Measurements from ENCODE around the gene AFP. TPM values are rescaled to one million over a fixed set of nuclear protein-coding genes. Genes with fewer than 3 reads are reported as not detected.

AFP gene
- polyA plus RNA-seq, 1 donor from 2014 or later: not detected

- TF ChIP-seq SMC3 (conservative IDR thresholded peaks at IDR 0.05; ENCODE audit: poor library complexity) (peak; percentile 63), REST (IDR thresholded peaks at IDR 0.05; ENCODE audit: borderline replicate concordance) (no peak), RAD21 (conservative IDR thresholded peaks at IDR 0.05) (peak; percentile 56), MXI1 (conservative IDR thresholded peaks at IDR 0.05; ENCODE audit: poor library complexity, severe bottlenecking) (no peak), CTCF (IDR thresholded peaks at IDR 0.05; ENCODE audit: poor library complexity, severe bottlenecking) (peak; percentile 77)
- Histone ChIP-seq H3K9ac (ENCODE audit: low read length) (no peak overlapping the region), H3K4me2 (ENCODE audit: low read length) (no peak overlapping the region), H3K9me3 (ENCODE audit: low read length) (no peaks in the 10 kb centered on the region), H3F3A (ENCODE audit: insufficient read depth, low read length, poor library complexity, severe bottlenecking) (no peaks in the 10 kb centered on the region), H2AFZ (ENCODE audit: low read depth, low read length) (no peak overlapping the region), H3K36me3 (ENCODE audit: insufficient read depth, low read length) (no peaks in the 10 kb centered on the region), H4K20me1 (ENCODE audit: insufficient read depth) (no peaks in the 10 kb centered on the region), H3K79me2 (replicated peaks; ENCODE audit: insufficient read depth, low read length) (no peaks in the 10 kb centered on the region), H3K9me2 (ENCODE audit: insufficient read depth, low read length) (no peaks in the 10 kb centered on the region), H3K4me3 (ENCODE audit: low read length) (no peak overlapping the region), H3K27ac (ENCODE audit: low read length) (no peak overlapping the region), H3K27me3 (ENCODE audit: insufficient read depth, low read depth, low read length) (peaks cover 17% of the 10 kb centered on the region)
Observed at GRCh38 chr4:73446336-73446938, 10.4 kb downstream of the AFP start.

GRCh38 chr4:73447671-73448070 is 11.7 kb downstream of the AFP start:
- H3K9me3 ChIP-seq (ENCODE audit: low read length): no peaks in the 10 kb centered on the region
- H3K4me3 ChIP-seq (ENCODE audit: low read length): no peak overlapping the region
- peaks cover 23% of the 10 kb centered on the region for H3K27me3 ChIP-seq (ENCODE audit: insufficient read depth, low read depth, low read length)
- no peaks in the 10 kb centered on the region for H4K20me1 ChIP-seq (ENCODE audit: insufficient read depth)
- no peaks in the 10 kb centered on the region for H3F3A ChIP-seq (ENCODE audit: insufficient read depth, low read length, poor library complexity, severe bottlenecking)
- no peaks in the 10 kb centered on the region for H3K9me2 ChIP-seq (ENCODE audit: insufficient read depth, low read length)
- TF ChIP-seq TAF1 (IDR thresholded peaks at IDR 0.05; ENCODE audit: low read depth) (no peak), CTCF (IDR thresholded peaks at IDR 0.05; ENCODE audit: poor library complexity, severe bottlenecking) (no peak), POLR2AphosphoS5 (IDR thresholded peaks at IDR 0.05) (no peak), RAD21 (conservative IDR thresholded peaks at IDR 0.05) (no peak), MXI1 (conservative IDR thresholded peaks at IDR 0.05; ENCODE audit: poor library complexity, severe bottlenecking) (no peak), REST (IDR thresholded peaks at IDR 0.05; ENCODE audit: borderline replicate concordance) (no peak), EZH2 (IDR thresholded peaks at IDR 0.05; ENCODE audit: borderline replicate concordance, insufficient read depth, low read length, poor library complexity, severe bottlenecking) (no peak), SMC3 (conservative IDR thresholded peaks at IDR 0.05; ENCODE audit: poor library complexity) (no peak), EP300 (conservative IDR thresholded peaks at IDR 0.05; ENCODE audit: poor library complexity, severe bottlenecking) (no peak)
- no peaks in the 10 kb centered on the region for H3K79me2 ChIP-seq (replicated peaks; ENCODE audit: insufficient read depth, low read length)
- H3K4me2 ChIP-seq (ENCODE audit: low read length): no peak overlapping the region
- no peaks in the 10 kb centered on the region for H3K36me3 ChIP-seq (ENCODE audit: insufficient read depth, low read length)
- H2AFZ ChIP-seq (ENCODE audit: low read depth, low read length): no peak overlapping the region
- H3K27ac ChIP-seq (ENCODE audit: low read length): no peak overlapping the region
- no peak overlapping the region for H3K9ac ChIP-seq (ENCODE audit: low read length)

All from neural cell (in vitro differentiated cells).